SH-SY5Y (cell line): ENCODE measurements around the gene AGRN.

ENCODE experiments used
- GATA2 ChIP-seq: IDR thresholded peaks from 2 replicates; pipeline ENCODE4 v1.6.1; 2011; ENCODE audit warnings: mild to moderate bottlenecking, low read depth, low read length
- GATA3 ChIP-seq: IDR thresholded peaks from 2 replicates; pipeline ENCODE4 v1.6.1; 2011; ENCODE audit warnings: low read depth, mild to moderate bottlenecking, low read length, moderate library complexity

DNA sequence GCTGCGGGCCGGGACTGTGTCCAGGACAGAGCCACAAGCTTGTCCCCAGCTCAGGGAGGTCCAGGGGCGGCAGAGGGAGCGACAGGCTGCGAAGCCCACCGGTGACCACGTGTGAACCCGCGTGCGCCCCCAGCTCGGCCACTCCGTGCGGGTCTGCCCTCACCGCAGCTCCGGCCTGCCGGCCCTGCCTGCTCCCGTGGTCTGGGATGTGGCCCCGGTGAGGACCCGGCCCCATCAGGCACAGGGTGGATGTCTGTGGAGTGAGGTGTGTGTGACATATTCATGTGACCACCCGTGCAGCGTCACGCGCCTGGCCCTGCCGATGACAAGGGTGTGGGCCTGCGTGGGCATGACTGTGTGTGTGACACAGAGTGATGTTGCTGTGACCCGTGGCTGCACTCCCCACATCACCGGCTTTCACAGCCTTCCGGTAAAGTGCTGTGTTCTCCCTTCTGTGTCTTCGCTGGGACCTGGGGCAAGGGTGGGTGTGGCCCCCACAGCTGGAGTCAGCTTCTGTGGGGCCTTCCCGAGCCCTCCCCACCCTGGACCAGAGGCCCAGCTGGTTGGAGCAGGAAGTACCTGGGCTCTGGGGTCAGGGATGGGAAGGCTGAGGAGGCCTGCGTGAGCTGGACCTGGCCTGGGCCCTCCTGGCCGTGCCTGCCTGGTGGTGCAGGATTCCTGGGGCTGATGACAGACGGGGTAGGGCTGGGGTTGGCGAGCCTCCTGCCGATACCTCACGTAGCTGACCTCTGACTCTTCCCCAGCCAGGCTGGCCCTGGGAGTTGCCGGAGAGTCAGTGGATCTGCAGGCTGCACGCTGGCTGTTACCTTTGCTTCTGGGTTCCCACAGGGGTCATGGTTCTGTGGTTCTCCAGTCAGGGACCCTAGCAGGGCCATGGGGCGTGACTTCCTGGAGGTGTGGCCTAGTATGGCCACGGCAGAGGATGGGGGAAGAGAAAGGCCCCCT, 50.1 kb downstream of the AGRN start:
- TF ChIP-seq GATA3 (no peak), GATA2 (no peak)
